CD4-positive, alpha-beta memory T cell (primary cell): ENCODE data around the gene TMEM209. TPM values are rescaled to one million over a fixed set of nuclear protein-coding genes. Genes with fewer than 3 reads are reported as not detected.
A peak's percentile ranks its signal among the peaks of the same experiment; 100 is the strongest.
"Not testable (repeated sequence)": the region's sequence is repeated elsewhere in the genome, so short reads cannot be mapped to it uniquely, and the experiment has no call there.

ENCODE experiments used
- CTCF ChIA-PET: fragments of 350-600 bp; sonication (Branson Sonifier 250); formaldehyde crosslinking; loops from one replicate; lab custom pipeline; 2021; ENCODE audit warnings: inconsistent platforms; ENCODE audit not compliant: partially characterized antibody; lab: Charles Lee
- POLR2A ChIA-PET: fragments of 350-600 bp; sonication (Branson Sonifier 250); formaldehyde crosslinking; loops from one replicate; lab custom pipeline; 2021; ENCODE audit not compliant: partially characterized antibody; lab: Charles Lee
- DNase-seq, 5 donors: peaks; one replicate each; pipeline versions ENCODE4 v3.0.0 to v3.0.0-alpha.2; 2020 to 2022; ENCODE audit warnings: mixed read lengths in 1 of 5
- H3K27ac ChIP-seq: one replicate; pipeline ENCODE4 v1.7.0; 2013; ENCODE audit warnings: low read depth, low read length
- H3K27me3 ChIP-seq: 2 replicates; pipeline ENCODE4 v1.7.0; 2013; ENCODE audit warnings: mild to moderate bottlenecking, low read length, moderate library complexity; ENCODE audit not compliant: insufficient read depth
- H3K36me3 ChIP-seq: 2 replicates; pipeline ENCODE4 v1.7.0; 2013; ENCODE audit warnings: mild to moderate bottlenecking, low read length, moderate library complexity; ENCODE audit not compliant: insufficient read depth
- H3K4me1 ChIP-seq: 2 replicates; pipeline ENCODE4 v1.7.0; 2013; ENCODE audit warnings: mild to moderate bottlenecking, low read length, moderate library complexity; ENCODE audit not compliant: insufficient read depth
- H3K4me3 ChIP-seq, 2 donors: one replicate each; pipeline ENCODE4 v1.7.0; 2013; ENCODE audit warnings: low read length in 2 of 2, mild to moderate bottlenecking in 1 of 2
- H3K9me3 ChIP-seq, 2 donors: one replicate each; pipeline ENCODE4 v1.7.0; 2013; ENCODE audit warnings: low read length in 2 of 2, control low read depth in 1 of 2; ENCODE audit not compliant: control insufficient read depth in 1 of 2
- H3K27ac Mint-ChIP-seq, 7 donors: one replicate each; pipeline ENCODE4 v1.8.0; 2020 to 2021; ENCODE audit warnings: mixed read lengths in 7 of 7, mild to moderate bottlenecking in 6 of 7, inconsistent platforms in 3 of 7, moderate library complexity in 3 of 7
- H3K27me3 Mint-ChIP-seq, 2 donors: one replicate each; pipeline ENCODE4 v1.8.0; 2020 to 2021; ENCODE audit warnings: mixed read lengths in 2 of 2
- H3K36me3 Mint-ChIP-seq, 2 donors: one replicate each; pipeline ENCODE4 v1.8.0; 2020 to 2021; ENCODE audit warnings: mixed read lengths in 2 of 2, inconsistent platforms in 1 of 2, mild to moderate bottlenecking in 1 of 2
- H3K4me1 Mint-ChIP-seq, 4 donors: one replicate each; pipeline ENCODE4 v1.8.0; 2020 to 2021; ENCODE audit warnings: mixed read lengths in 4 of 4, mild to moderate bottlenecking in 1 of 4
- H3K4me3 Mint-ChIP-seq, 8 donors: one replicate each; pipeline ENCODE4 v1.8.0; 2020 to 2021; ENCODE audit warnings: mixed read lengths in 8 of 8, mild to moderate bottlenecking in 7 of 8, moderate library complexity in 6 of 8, inconsistent platforms in 3 of 8
- H3K9me3 Mint-ChIP-seq, 8 donors: one replicate each; pipeline ENCODE4 v1.8.0; 2020 to 2021; ENCODE audit warnings: mixed read lengths in 8 of 8, mild to moderate bottlenecking in 5 of 8, inconsistent platforms in 3 of 8, moderate library complexity in 1 of 8
- intact Hi-C: fragments of 100-400 bp; cut with micrococcal nuclease; formaldehyde crosslinking; loops from one replicate; pipeline ENCODE4 v1.15.1; 2023
- polyA plus RNA-seq, 2 donors: library from polyadenylated mRNA; unstranded; fragments of 300-500 nt; fragmentation: Illumina TruSeq; gene quantifications; one replicate each; pipeline ENCODE4 v1.2.3, GENCODE V29; 2021
- total RNA-seq, 2 experiments: library from RNA; stranded (reverse); gene quantifications; one replicate each; pipeline ENCODE4 v1.2.3, GENCODE V29; 2021

The TMEM209 gene
- 10 to 100 TPM; 34.5 to 38.0 TPM for total RNA-seq
- polyA plus RNA-seq = 10 to 100 TPM; 42.4 to 48.8 TPM

GRCh38 chr7:130205084-130205947, at the start of gene TMEM209:
TSS of gene TMEM209 (minus strand) at chr7:130205406. CDS start at chr7:130205375, 31 bp downstream.
- Mint-ChIP-seq H3K27me3 (no peaks in the 10 kb centered on the region), H3K9me3 (peaks cover 0 to 3% (median 0%) of the 10 kb centered on the region in 8 donors), H3K4me1 (peaks cover 17 to 39% (median 27%) of the 10 kb centered on the region in 4 donors), H3K36me3 (peaks cover 19 to 28% of the 10 kb centered on the region in 2 donors), H3K4me3 (peak within 1 kb of the TSS; percentile 98 to 100 (median 100)), H3K27ac (peak within 1 kb of the TSS; percentile 93 to 100 (median 99))
- H3K4me1 ChIP-seq = peaks cover 14% of the 10 kb centered on the region
- intact Hi-C loops = loop anchor here (1.0 kb wide), 2 partner anchors 135 to 553 kb away; partner anchors contain the start of gene KLHDC10
- ChIA-PET CTCF (interaction anchor here (0.6 to 2.3 kb wide), 10 partner anchors 9 to 1310 kb away, joined by 3 to 9 read pairs (median 4); partner anchors contain the start of gene KLHDC10), POLR2A (interaction anchor here (0.6 to 2.0 kb wide), 13 partner anchors 12 to 1151 kb away, joined by 3 to 12 read pairs (median 5); partner anchors contain the start of genes CEP41, KLHDC10 and TNPO3)
- H3K4me3 ChIP-seq = peak within 1 kb of the TSS; percentile 82 to 91
- peaks cover 20% of the 10 kb centered on the region for H3K36me3 ChIP-seq
- H3K27me3 ChIP-seq = no peaks in the 10 kb centered on the region
- DNase-seq = peak; percentile 94 to 95 (median 94)
- no peaks in the 10 kb centered on the region for H3K9me3 ChIP-seq
- H3K27ac ChIP-seq = peak within 1 kb of the TSS; percentile 90

DNA sequence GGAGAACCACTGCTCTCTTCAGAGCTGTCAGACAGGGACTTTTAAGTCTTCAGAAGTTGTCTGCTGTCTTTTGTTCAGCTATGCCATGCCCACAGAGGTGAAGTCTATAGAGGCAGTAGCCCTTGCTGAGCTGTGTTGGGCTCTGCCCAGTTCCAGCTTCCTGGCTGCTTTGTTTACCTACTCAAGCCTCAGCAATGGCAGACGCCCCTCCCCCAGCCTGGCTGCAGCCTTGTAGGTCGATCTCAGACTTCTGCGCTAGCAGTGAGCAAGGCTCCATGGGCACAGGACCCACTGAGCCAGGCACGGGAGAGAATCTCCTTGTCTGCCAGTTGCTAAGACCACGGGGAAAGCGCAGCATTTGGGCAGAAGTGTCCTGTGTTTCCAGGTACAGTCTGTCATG, 49.3 kb upstream of the TMEM209 start:
- H3K4me1 ChIP-seq = no peaks in the 10 kb centered on the region
- Mint-ChIP-seq H3K36me3 (no peaks in the 10 kb centered on the region), H3K4me3 (no peak overlapping the region), H3K4me1 (no peaks in the 10 kb centered on the region), H3K27ac (no peak overlapping the region), H3K27me3 (peaks cover 4 to 9% of the 10 kb centered on the region in 2 donors), H3K9me3 (peaks cover 0 to 52% (median 20%) of the 10 kb centered on the region in 8 donors)
- no peaks in the 10 kb centered on the region for H3K36me3 ChIP-seq
- no peaks in the 10 kb centered on the region for H3K9me3 ChIP-seq
- H3K4me3 ChIP-seq = no peak overlapping the region
- DNase-seq = no peak
- POLR2A ChIA-PET = no interaction called here
- no peaks in the 10 kb centered on the region for H3K27me3 ChIP-seq
- no peak overlapping the region for H3K27ac ChIP-seq
- CTCF ChIA-PET = no interaction called here
- intact Hi-C loops = no loop called here

DNA sequence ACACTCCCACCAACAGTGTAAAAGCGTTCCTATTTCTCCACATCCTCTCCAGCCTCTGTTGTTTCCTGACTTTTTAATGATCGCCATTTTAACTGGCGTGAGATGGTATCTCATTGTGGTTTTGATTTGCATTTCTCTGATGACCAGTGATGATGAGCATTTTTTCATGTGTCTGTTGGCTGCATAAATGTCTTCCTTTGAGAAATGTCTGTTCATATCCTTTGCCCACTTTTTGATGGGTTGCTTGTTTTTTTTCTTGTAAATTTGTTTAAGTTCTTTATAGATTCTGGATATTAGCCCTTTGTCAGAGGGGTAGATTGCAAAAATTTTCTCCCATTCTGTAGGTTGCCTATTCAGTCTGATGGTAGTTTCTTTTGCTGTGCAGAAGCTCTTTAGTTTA, 44.4 kb upstream of the TMEM209 start:
- H3K9me3 ChIP-seq, H3K4me3 ChIP-seq, POLR2A ChIA-PET, H3K4me1 Mint-ChIP-seq, H3K27ac ChIP-seq, CTCF ChIA-PET, H3K27ac Mint-ChIP-seq, H3K4me1 ChIP-seq, H3K27me3 ChIP-seq, H3K4me3 Mint-ChIP-seq, H3K36me3 ChIP-seq, H3K36me3 Mint-ChIP-seq, DNase-seq: not testable (repeated sequence)
- H3K9me3 Mint-ChIP-seq = peaks cover 0 to 20% (median 8%) of the 10 kb centered on the region in 8 donors
- H3K27me3 Mint-ChIP-seq = peaks cover 5 to 11% of the 10 kb centered on the region in 2 donors
- intact Hi-C loops = loop anchor here (10.0 kb wide), 2 partner anchors 245 to 315 kb away; partner anchors contain the start of gene MEST

- H3K4me3 Mint-ChIP-seq, H3K27me3 ChIP-seq, H3K9me3 ChIP-seq, H3K4me1 ChIP-seq, POLR2A ChIA-PET, H3K4me3 ChIP-seq, H3K27ac Mint-ChIP-seq, H3K36me3 ChIP-seq, H3K4me1 Mint-ChIP-seq, DNase-seq, H3K36me3 Mint-ChIP-seq, H3K27ac ChIP-seq, CTCF ChIA-PET: not testable (repeated sequence)
- Mint-ChIP-seq H3K27me3 (peaks cover 5 to 11% of the 10 kb centered on the region in 2 donors), H3K9me3 (peaks cover 0 to 17% (median 8%) of the 10 kb centered on the region in 8 donors)
- intact Hi-C loops = loop anchor here (10.0 kb wide), 2 partner anchors 246 to 316 kb away; partner anchors contain the start of gene MEST
Observed at GRCh38 chr7:130248842-130249241, 43.6 kb upstream of the TMEM209 start.

- CTCF ChIA-PET, POLR2A ChIA-PET, H3K9me3 ChIP-seq, H3K4me3 Mint-ChIP-seq, H3K27ac ChIP-seq, H3K36me3 Mint-ChIP-seq, H3K4me3 ChIP-seq, H3K4me1 Mint-ChIP-seq, H3K4me1 ChIP-seq, H3K36me3 ChIP-seq, H3K27ac Mint-ChIP-seq, H3K27me3 ChIP-seq, DNase-seq: not testable (repeated sequence)
- intact Hi-C loops = loop anchor here (10.0 kb wide), 2 partner anchors 248 to 318 kb away; partner anchors contain the start of gene MEST
- H3K9me3 Mint-ChIP-seq = peaks cover 0 to 10% (median 5%) of the 10 kb centered on the region in 8 donors
- peaks cover 6 to 11% of the 10 kb centered on the region in 2 donors for H3K27me3 Mint-ChIP-seq
Observed at GRCh38 chr7:130246491-130246890, 41.3 kb upstream of the TMEM209 start.

DNA sequence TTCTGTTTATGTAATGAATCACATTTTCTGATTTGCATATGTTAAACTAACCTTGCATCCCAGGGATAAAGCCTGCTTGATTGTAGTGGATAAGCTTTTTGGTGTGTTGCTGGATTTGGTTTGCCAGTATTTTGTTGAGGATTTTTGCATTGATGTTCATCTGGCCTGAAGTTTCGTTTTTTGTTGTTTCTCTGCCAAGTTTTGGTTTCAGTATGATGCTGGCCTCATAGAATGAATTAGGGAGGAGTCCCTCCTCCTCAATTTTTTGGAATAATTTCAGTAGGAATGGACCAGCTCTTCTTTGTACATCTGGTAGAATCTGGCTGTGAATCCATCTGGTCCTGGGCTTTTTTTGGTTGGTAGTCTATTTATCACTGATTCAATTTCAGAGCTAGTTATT, 38.3 kb upstream of the TMEM209 start:
- H3K36me3 ChIP-seq, H3K9me3 Mint-ChIP-seq, H3K27ac Mint-ChIP-seq, H3K4me1 ChIP-seq, H3K9me3 ChIP-seq, H3K4me1 Mint-ChIP-seq, H3K4me3 ChIP-seq, H3K27me3 ChIP-seq, POLR2A ChIA-PET, H3K36me3 Mint-ChIP-seq, DNase-seq, H3K27ac ChIP-seq: not testable (repeated sequence)
- Mint-ChIP-seq H3K4me3 (peak overlapping the region in 2 of 8 donors; percentile 1 to 3), H3K27me3 (peaks cover 4 to 12% of the 10 kb centered on the region in 2 donors)
- intact Hi-C loops = loop anchor here (10.0 kb wide), 2 partner anchors 251 to 321 kb away; partner anchors contain the start of gene MEST
- CTCF ChIA-PET = interaction anchor here (0.8 to 5.4 kb wide), 3 partner anchors 50 to 588 kb away, joined by 3 to 35 read pairs (median 14); no protein-coding TSS in a partner anchor
